ENCODE results near the gene TLE4. TPM values are rescaled to one million over a fixed set of nuclear protein-coding genes. Genes with fewer than 3 reads are reported as not detected.

The TLE4 gene
- total and polyA plus RNA-seq, 2 experiments from 2014 or later = 45.8 to 72.9 TPM

DNA sequence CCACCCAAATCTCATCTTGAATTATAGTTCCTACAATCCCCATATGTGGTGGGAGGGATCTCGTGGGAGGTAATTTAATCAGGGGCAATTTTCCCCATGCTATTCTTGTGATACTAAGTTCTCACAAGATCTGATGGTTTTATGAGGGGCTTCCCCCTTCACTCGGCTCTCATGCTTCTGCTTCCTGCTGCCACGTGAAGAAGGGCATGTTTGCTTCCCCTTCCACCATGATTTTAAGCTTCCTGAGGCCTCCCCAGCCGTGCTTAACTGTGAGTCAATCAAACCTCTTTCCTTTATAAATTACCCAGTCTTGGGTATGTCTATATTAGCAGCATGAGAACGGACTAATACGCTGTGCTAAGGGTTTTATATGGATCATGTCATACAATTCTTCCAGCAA, 72.3 kb downstream of the TLE4 start:
- Mint-ChIP-seq H3K27ac (no peak overlapping the region), H3K4me3 (no peak overlapping the region), H3K4me1 (no peaks in the 10 kb centered on the region; the same call in 2 of the 3 replicates), H3K36me3 (ENCODE audit: low read depth) (peaks cover 24% of the 10 kb centered on the region), H3K9me3 (peaks cover 8% of the 10 kb centered on the region; the same call in 2 of the 3 replicates), H3K27me3 (ENCODE audit: insufficient read depth, low read depth, poor library complexity) (no peaks in the 10 kb centered on the region)
- H3K27ac ChIP-seq (ENCODE audit: low read depth) = no peak overlapping the region
- no peaks in the 10 kb centered on the region for H3F3A ChIP-seq (replicated peaks; ENCODE audit: low read depth)
- H2AFZ ChIP-seq = no peak overlapping the region
- DNase-seq (ENCODE audit: low spot score) (no peak), ATAC-seq (no peak)
- no peak overlapping the region for H3K4me2 ChIP-seq
- H3K27me3 ChIP-seq (ENCODE audit: insufficient read depth) = no peaks in the 10 kb centered on the region
- no peak overlapping the region for H3K4me3 ChIP-seq
- H3K79me2 ChIP-seq (replicated peaks; ENCODE audit: insufficient read depth) = peaks cover 7% of the 10 kb centered on the region; the same call in 1 of the 2 replicates
- H3K4me1 ChIP-seq (ENCODE audit: insufficient read depth) = no peaks in the 10 kb centered on the region
- TF ChIP-seq, protein P1, sequence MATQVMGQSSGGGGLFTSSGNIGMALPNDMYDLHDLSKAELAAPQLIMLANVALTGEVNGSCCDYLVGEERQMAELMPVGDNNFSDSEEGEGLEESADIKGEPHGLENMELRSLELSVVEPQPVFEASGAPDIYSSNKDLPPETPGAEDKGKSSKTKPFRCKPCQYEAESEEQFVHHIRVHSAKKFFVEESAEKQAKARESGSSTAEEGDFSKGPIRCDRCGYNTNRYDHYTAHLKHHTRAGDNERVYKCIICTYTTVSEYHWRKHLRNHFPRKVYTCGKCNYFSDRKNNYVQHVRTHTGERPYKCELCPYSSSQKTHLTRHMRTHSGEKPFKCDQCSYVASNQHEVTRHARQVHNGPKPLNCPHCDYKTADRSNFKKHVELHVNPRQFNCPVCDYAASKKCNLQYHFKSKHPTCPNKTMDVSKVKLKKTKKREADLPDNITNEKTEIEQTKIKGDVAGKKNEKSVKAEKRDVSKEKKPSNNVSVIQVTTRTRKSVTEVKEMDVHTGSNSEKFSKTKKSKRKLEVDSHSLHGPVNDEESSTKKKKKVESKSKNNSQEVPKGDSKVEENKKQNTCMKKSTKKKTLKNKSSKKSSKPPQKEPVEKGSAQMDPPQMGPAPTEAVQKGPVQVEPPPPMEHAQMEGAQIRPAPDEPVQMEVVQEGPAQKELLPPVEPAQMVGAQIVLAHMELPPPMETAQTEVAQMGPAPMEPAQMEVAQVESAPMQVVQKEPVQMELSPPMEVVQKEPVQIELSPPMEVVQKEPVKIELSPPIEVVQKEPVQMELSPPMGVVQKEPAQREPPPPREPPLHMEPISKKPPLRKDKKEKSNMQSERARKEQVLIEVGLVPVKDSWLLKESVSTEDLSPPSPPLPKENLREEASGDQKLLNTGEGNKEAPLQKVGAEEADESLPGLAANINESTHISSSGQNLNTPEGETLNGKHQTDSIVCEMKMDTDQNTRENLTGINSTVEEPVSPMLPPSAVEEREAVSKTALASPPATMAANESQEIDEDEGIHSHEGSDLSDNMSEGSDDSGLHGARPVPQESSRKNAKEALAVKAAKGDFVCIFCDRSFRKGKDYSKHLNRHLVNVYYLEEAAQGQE (IDR thresholded peaks at IDR 0.05; ENCODE audit: unreplicated experiment) = no peak
- no peak for TF ChIP-seq EZH2phosphoT487 (IDR thresholded peaks at IDR 0.05; ENCODE audit: unreplicated experiment)
- TF ChIP-seq, protein P2, sequence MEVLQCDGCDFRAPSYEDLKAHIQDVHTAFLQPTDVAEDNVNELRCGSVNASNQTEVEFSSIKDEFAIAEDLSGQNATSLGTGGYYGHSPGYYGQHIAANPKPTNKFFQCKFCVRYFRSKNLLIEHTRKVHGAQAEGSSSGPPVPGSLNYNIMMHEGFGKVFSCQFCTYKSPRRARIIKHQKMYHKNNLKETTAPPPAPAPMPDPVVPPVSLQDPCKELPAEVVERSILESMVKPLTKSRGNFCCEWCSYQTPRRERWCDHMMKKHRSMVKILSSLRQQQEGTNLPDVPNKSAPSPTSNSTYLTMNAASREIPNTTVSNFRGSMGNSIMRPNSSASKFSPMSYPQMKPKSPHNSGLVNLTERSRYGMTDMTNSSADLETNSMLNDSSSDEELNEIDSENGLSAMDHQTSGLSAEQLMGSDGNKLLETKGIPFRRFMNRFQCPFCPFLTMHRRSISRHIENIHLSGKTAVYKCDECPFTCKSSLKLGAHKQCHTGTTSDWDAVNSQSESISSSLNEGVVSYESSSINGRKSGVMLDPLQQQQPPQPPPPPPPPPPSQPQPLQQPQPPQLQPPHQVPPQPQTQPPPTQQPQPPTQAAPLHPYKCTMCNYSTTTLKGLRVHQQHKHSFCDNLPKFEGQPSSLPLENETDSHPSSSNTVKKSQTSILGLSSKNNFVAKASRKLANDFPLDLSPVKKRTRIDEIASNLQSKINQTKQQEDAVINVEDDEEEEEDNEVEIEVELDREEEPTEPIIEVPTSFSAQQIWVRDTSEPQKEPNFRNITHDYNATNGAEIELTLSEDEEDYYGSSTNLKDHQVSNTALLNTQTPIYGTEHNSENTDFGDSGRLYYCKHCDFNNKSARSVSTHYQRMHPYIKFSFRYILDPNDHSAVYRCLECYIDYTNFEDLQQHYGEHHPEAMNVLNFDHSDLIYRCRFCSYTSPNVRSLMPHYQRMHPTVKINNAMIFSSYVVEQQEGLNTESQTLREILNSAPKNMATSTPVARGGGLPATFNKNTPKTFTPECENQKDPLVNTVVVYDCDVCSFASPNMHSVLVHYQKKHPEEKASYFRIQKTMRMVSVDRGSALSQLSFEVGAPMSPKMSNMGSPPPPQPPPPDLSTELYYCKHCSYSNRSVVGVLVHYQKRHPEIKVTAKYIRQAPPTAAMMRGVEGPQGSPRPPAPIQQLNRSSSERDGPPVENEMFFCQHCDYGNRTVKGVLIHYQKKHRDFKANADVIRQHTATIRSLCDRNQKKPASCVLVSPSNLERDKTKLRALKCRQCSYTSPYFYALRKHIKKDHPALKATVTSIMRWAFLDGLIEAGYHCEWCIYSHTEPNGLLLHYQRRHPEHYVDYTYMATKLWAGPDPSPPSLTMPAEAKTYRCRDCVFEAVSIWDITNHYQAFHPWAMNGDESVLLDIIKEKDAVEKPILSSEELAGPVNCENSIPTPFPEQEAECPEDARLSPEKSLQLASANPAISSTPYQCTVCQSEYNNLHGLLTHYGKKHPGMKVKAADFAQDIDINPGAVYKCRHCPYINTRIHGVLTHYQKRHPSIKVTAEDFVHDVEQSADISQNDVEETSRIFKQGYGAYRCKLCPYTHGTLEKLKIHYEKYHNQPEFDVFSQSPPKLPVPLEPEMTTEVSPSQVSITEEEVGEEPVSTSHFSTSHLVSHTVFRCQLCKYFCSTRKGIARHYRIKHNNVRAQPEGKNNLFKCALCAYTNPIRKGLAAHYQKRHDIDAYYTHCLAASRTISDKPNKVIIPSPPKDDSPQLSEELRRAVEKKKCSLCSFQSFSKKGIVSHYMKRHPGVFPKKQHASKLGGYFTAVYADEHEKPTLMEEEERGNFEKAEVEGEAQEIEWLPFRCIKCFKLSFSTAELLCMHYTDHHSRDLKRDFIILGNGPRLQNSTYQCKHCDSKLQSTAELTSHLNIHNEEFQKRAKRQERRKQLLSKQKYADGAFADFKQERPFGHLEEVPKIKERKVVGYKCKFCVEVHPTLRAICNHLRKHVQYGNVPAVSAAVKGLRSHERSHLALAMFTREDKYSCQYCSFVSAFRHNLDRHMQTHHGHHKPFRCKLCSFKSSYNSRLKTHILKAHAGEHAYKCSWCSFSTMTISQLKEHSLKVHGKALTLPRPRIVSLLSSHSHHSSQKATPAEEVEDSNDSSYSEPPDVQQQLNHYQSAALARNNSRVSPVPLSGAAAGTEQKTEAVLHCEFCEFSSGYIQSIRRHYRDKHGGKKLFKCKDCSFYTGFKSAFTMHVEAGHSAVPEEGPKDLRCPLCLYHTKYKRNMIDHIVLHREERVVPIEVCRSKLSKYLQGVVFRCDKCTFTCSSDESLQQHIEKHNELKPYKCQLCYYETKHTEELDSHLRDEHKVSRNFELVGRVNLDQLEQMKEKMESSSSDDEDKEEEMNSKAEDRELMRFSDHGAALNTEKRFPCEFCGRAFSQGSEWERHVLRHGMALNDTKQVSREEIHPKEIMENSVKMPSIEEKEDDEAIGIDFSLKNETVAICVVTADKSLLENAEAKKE (CRISPR knock-in tag; IDR thresholded peaks at IDR 0.05) = no peak
- no peak for TF ChIP-seq STAT1 (IDR thresholded peaks at IDR 0.05; ENCODE audit: unreplicated experiment)
- TF ChIP-seq ZNF114 (CRISPR knock-in tag; IDR thresholded peaks at IDR 0.05) = no peak
- TF ChIP-seq, protein P3, sequence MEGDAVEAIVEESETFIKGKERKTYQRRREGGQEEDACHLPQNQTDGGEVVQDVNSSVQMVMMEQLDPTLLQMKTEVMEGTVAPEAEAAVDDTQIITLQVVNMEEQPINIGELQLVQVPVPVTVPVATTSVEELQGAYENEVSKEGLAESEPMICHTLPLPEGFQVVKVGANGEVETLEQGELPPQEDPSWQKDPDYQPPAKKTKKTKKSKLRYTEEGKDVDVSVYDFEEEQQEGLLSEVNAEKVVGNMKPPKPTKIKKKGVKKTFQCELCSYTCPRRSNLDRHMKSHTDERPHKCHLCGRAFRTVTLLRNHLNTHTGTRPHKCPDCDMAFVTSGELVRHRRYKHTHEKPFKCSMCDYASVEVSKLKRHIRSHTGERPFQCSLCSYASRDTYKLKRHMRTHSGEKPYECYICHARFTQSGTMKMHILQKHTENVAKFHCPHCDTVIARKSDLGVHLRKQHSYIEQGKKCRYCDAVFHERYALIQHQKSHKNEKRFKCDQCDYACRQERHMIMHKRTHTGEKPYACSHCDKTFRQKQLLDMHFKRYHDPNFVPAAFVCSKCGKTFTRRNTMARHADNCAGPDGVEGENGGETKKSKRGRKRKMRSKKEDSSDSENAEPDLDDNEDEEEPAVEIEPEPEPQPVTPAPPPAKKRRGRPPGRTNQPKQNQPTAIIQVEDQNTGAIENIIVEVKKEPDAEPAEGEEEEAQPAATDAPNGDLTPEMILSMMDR (conservative IDR thresholded peaks at IDR 0.05; ENCODE audit: low read depth in 2 of 2) = no peak
- no peaks in the 10 kb centered on the region for H3K9me2 ChIP-seq (ENCODE audit: insufficient read depth)
- peaks cover 6% of the 10 kb centered on the region; the same call in 1 of the 2 replicates for H4K20me1 ChIP-seq (replicated peaks; ENCODE audit: insufficient read depth)
- no peaks in the 10 kb centered on the region for H3K36me3 ChIP-seq (ENCODE audit: insufficient read depth)

Data from GM23338 (cell line).